Stimulated activated naive CD8-positive, alpha-beta T cell treated with anti-CD3 and anti-CD28 coated beads, Interleukin-15, amount 100 ng/mL, for 72 hours (primary cell): ENCODE results near the gene NPR1.
A peak's percentile ranks its signal among the peaks of the same experiment; 100 is the strongest.

Experiments used
- ATAC-seq: fragments of 150-1000 bp; cut with Tn5 transposase; 2 replicates; pipeline ENCODE4 v1.10.0; 2021; ENCODE audit warnings: mild to moderate bottlenecking, moderate library complexity
- DNase-seq, 2 donors: peaks; one replicate each; pipeline ENCODE4 v3.0.0; 2021 to 2022
- H3K27ac Mint-ChIP-seq, 2 donors: one replicate each; pipeline ENCODE4 v1.8.0; 2022; ENCODE audit warnings: mild to moderate bottlenecking in 2 of 2, mixed read lengths in 2 of 2, moderate library complexity in 2 of 2
- H3K27me3 Mint-ChIP-seq: one replicate; pipeline ENCODE4 v1.8.0; 2022; ENCODE audit warnings: mixed read lengths
- H3K4me1 Mint-ChIP-seq: one replicate; pipeline ENCODE4 v1.8.0; 2022; ENCODE audit warnings: mild to moderate bottlenecking, mixed read lengths
- H3K4me3 Mint-ChIP-seq, 2 donors: one replicate each; pipeline ENCODE4 v1.8.0; 2022; ENCODE audit warnings: mild to moderate bottlenecking in 2 of 2, mixed read lengths in 2 of 2, moderate library complexity in 1 of 2
- H3K9me3 Mint-ChIP-seq, 2 donors: one replicate each; pipeline ENCODE4 v1.8.0; 2022; ENCODE audit warnings: mixed read lengths in 2 of 2

Gene NPR1

GRCh38 chr1:153643816-153644215, 34.7 kb upstream of the NPR1 start:
- Mint-ChIP-seq H3K4me1 (peaks cover 67% of the 10 kb centered on the region), H3K27me3 (no peaks in the 10 kb centered on the region), H3K4me3 (no peak overlapping the region), H3K9me3 (no peaks in the 10 kb centered on the region), H3K27ac (peak overlapping the region in 1 of 2 donors; percentile 16)
- DNase-seq = no peak
- no peak for ATAC-seq

- Mint-ChIP-seq H3K27me3 (no peaks in the 10 kb centered on the region), H3K27ac (peak overlapping the region in 1 of 2 donors; percentile 93), H3K4me3 (no peak overlapping the region), H3K9me3 (no peaks in the 10 kb centered on the region), H3K4me1 (peaks cover 75% of the 10 kb centered on the region)
- DNase-seq = no peak
- no peak for ATAC-seq
These were observed 31.7 kb upstream of the NPR1 start for GRCh38 chr1:153646672-153647345.

GRCh38 chr1:153647346-153647714, 31.2 kb upstream of the NPR1 start:
- no peak for DNase-seq
- no peaks in the 10 kb centered on the region for H3K9me3 Mint-ChIP-seq
- H3K4me1 Mint-ChIP-seq = peaks cover 70% of the 10 kb centered on the region
- no peak overlapping the region for H3K4me3 Mint-ChIP-seq
- H3K27me3 Mint-ChIP-seq = no peaks in the 10 kb centered on the region
- ATAC-seq = no peak
- H3K27ac Mint-ChIP-seq = peak overlapping the region in 1 of 2 donors; percentile 93

- peak overlapping the region in 1 of 2 donors; percentile 71 for H3K27ac Mint-ChIP-seq
- no peak overlapping the region for H3K4me3 Mint-ChIP-seq
- H3K4me1 Mint-ChIP-seq = peaks cover 71% of the 10 kb centered on the region
These were observed 30.4 kb upstream of the NPR1 start for GRCh38 chr1:153648000-153648643.

GRCh38 chr1:153649137-153649862, 29.2 kb upstream of the NPR1 start:
- Mint-ChIP-seq H3K4me1 (peaks cover 59% of the 10 kb centered on the region), H3K27me3 (no peaks in the 10 kb centered on the region), H3K9me3 (no peaks in the 10 kb centered on the region), H3K27ac (peak overlapping the region; percentile 83 to 93), H3K4me3 (no peak overlapping the region)
- ATAC-seq (peak; percentile 63), DNase-seq (no peak)

More at GRCh38 chr1:153648000-153648643, 30.4 kb upstream of the NPR1 start:
- no peak for DNase-seq
- ATAC-seq = peak; percentile 24
- Mint-ChIP-seq H3K27me3 (no peaks in the 10 kb centered on the region), H3K9me3 (no peaks in the 10 kb centered on the region)

GRCh38 chr1:153649863-153650235, 28.6 kb upstream of the NPR1 start:
- Mint-ChIP-seq H3K9me3 (no peaks in the 10 kb centered on the region), H3K27me3 (no peaks in the 10 kb centered on the region), H3K27ac (peak overlapping the region; percentile 17 to 93), H3K4me1 (peaks cover 53% of the 10 kb centered on the region), H3K4me3 (no peak overlapping the region)
- ATAC-seq (peak; percentile 48), DNase-seq (no peak)

GRCh38 chr1:153651771-153652170, 26.7 kb upstream of the NPR1 start:
- no peak overlapping the region for H3K27ac Mint-ChIP-seq
- H3K27me3 Mint-ChIP-seq = no peaks in the 10 kb centered on the region
- H3K4me1 Mint-ChIP-seq = peaks cover 36% of the 10 kb centered on the region
- no peak overlapping the region for H3K4me3 Mint-ChIP-seq
- no peak for DNase-seq
- no peaks in the 10 kb centered on the region for H3K9me3 Mint-ChIP-seq
- ATAC-seq = no peak

GRCh38 chr1:153652805-153653500, 25.5 kb upstream of the NPR1 start:
- no peaks in the 10 kb centered on the region for H3K27me3 Mint-ChIP-seq
- no peak for DNase-seq
- H3K4me1 Mint-ChIP-seq = peaks cover 31% of the 10 kb centered on the region
- ATAC-seq = no peak
- peak overlapping the region in 1 of 2 donors; percentile 77 for H3K27ac Mint-ChIP-seq
- no peak overlapping the region for H3K4me3 Mint-ChIP-seq
- no peaks in the 10 kb centered on the region for H3K9me3 Mint-ChIP-seq

GRCh38 chr1:153655333-153655732, 23.2 kb upstream of the NPR1 start:
- no peak for DNase-seq
- Mint-ChIP-seq H3K4me3 (no peak overlapping the region), H3K27me3 (no peaks in the 10 kb centered on the region), H3K4me1 (peaks cover 25% of the 10 kb centered on the region), H3K9me3 (no peaks in the 10 kb centered on the region), H3K27ac (peak overlapping the region in 1 of 2 donors; percentile 36)
- ATAC-seq = no peak

GRCh38 chr1:153658400-153659174, 19.9 kb upstream of the NPR1 start, which contains the start of gene SNAPIN:
Gene SNAPIN, plus strand, starts transcription at chr1:153658703. Its CDS starts 41 bp downstream, at chr1:153658744.
- Mint-ChIP-seq H3K4me3 (peak within 1 kb of the TSS; percentile 92 to 96), H3K27ac (peak within 1 kb of the TSS; percentile 94 to 96), H3K9me3 (no peaks in the 10 kb centered on the region), H3K4me1 (peaks cover 34% of the 10 kb centered on the region), H3K27me3 (no peaks in the 10 kb centered on the region)
- peak; percentile 97 for ATAC-seq
- DNase-seq = peak; percentile 90 to 92

- H3K9me3 Mint-ChIP-seq = no peaks in the 10 kb centered on the region
- H3K4me3 Mint-ChIP-seq = peak overlapping the region; percentile 92 to 96
- H3K4me1 Mint-ChIP-seq = peaks cover 34% of the 10 kb centered on the region
- ATAC-seq (no peak), DNase-seq (no peak)
- H3K27ac Mint-ChIP-seq = peak overlapping the region; percentile 62 to 93
- no peaks in the 10 kb centered on the region for H3K27me3 Mint-ChIP-seq
These were observed 19.3 kb upstream of the NPR1 start for GRCh38 chr1:153659175-153659534.

GRCh38 chr1:153659656-153660055, 18.8 kb upstream of the NPR1 start:
- ATAC-seq (no peak), DNase-seq (no peak)
- H3K4me1 Mint-ChIP-seq = peaks cover 34% of the 10 kb centered on the region
- H3K4me3 Mint-ChIP-seq = peak overlapping the region; percentile 92 to 96
- no peaks in the 10 kb centered on the region for H3K9me3 Mint-ChIP-seq
- peak overlapping the region; percentile 62 to 93 for H3K27ac Mint-ChIP-seq
- no peaks in the 10 kb centered on the region for H3K27me3 Mint-ChIP-seq

- Mint-ChIP-seq H3K27me3 (no peaks in the 10 kb centered on the region), H3K9me3 (no peaks in the 10 kb centered on the region), H3K27ac (no peak overlapping the region), H3K4me3 (no peak overlapping the region), H3K4me1 (peaks cover 37% of the 10 kb centered on the region)
- no peak for ATAC-seq
- no peak for DNase-seq
These were observed 17.3 kb upstream of the NPR1 start for GRCh38 chr1:153661111-153661708.

- ATAC-seq (no peak), DNase-seq (no peak)
- no peak overlapping the region for H3K4me3 Mint-ChIP-seq
- H3K4me1 Mint-ChIP-seq = peaks cover 39% of the 10 kb centered on the region
- no peak overlapping the region for H3K27ac Mint-ChIP-seq
- no peaks in the 10 kb centered on the region for H3K9me3 Mint-ChIP-seq
- no peaks in the 10 kb centered on the region for H3K27me3 Mint-ChIP-seq
These were observed 16.2 kb upstream of the NPR1 start for GRCh38 chr1:153662269-153662668.

GRCh38 chr1:153663211-153663610, 15.3 kb upstream of the NPR1 start:
- no peak overlapping the region for H3K27ac Mint-ChIP-seq

More at GRCh38 chr1:153663211-153663610, 15.3 kb upstream of the NPR1 start:
- no peak for DNase-seq
- H3K4me1 Mint-ChIP-seq = peaks cover 33% of the 10 kb centered on the region
- no peak for ATAC-seq
- H3K4me3 Mint-ChIP-seq = no peak overlapping the region
- no peaks in the 10 kb centered on the region for H3K9me3 Mint-ChIP-seq
- no peaks in the 10 kb centered on the region for H3K27me3 Mint-ChIP-seq
